CD4-positive, alpha-beta T cell treated with Interleukin-4 for 1 hour (primary cell): Measurements from ENCODE around the gene CIAO2B.
A peak's percentile ranks its signal among the peaks of the same experiment; 100 is the strongest.
"Not testable (repeated sequence)": the region's sequence is repeated elsewhere in the genome, so short reads cannot be mapped to it uniquely, and the experiment has no call there.

Experiments
- DNase-seq, 2 donors: peaks; one replicate each; pipeline ENCODE4 v3.0.0-alpha.2; 2020 to 2022

The CIAO2B gene

DNA sequence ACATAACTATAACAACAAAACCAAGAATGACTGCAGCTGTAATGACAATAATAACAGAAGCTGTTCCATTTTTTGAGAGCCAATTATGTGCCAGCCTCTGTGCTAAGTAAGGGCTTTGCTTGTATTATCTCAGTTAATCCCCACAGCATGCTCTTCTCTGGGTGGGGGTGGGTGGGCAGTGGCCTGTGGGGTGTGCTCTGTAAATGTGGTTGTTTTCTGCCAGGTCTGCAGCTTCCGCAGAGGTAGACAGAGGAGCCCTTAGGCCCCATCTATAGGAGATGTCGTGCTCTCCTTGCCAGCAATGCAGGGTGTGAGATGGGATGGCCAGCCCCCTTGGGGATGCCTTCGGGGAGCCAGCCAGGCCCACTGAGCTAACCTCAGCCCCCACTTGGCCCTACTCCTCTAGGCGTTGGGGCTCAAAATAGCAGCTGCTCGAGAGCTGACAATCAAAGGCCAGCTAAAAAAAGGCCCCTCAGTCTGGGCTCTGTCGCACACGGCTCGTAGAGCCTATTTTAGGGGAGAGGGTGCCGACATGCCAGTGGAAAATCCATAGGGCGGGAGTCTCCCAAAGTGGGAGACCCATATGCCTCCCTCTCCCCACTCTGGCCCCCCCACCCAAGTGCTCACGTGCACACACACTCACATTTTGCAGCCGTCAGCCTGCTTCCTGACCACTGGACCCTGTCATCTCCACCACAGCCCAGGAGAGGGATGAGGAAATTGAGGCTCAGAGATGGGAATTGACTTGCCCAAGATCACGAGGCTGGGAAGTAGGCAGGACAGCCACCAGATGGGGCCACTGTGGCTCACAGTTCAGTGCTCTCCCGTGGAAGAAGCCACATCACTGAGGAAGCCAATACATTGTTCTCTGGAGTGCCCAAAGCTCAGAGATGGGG lies 31.3 kb downstream of the CIAO2B start:
- no peak for DNase-seq

DNA sequence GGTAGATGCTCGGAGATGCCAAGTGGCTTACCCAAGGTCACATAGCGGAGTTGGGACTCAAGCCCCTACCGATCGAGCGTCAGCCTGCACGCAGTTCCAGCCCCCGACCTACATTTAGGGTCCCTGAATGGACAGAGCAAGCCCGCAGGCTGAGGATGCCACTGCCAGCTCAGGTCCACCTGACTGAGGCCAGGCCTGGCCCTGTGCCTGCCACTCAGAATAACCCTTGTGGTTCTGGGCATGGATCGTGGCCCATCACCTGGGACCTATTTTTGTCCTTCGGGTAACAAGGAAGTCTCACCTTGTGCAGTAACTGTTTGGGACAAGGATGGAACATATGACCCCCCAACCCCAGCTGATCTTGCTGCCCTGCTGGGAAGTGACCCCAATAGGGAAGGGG lies 32.6 kb downstream of the CIAO2B start:
- no peak for DNase-seq

DNA sequence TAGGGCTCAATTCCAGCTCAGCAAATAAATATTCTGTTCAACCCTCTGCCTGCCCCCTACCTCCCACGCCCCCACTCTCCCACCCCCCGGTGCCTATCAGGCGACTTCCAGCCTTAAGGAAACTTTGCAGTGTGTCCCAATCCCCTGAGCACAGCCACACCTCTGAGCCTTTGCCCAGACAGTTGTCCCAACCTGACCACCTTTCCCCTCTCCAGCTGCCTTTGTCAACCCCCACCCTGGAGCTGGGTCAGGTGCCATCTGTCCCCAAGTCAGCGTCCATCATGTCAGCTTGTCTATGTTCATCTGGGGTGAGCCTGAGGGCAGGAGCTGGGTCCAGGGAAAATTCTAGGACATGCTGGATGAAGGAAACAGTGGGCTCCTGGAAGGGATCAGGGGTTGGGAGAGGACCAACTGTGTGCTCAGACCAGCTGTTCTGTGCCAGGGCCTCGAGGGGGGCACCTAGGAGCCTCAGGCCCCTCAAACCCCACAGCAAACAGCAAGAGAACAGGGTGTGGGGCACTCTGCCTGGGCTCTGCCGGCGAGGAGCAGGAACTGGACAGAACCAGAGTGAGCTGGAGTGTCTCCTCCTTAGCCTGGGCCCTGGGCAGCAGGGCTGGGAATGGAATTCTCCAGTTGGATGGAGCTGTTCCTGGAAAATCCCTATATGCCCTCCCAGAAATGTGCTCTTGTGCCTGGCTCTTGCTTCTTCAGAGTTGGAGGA lies 33.3 kb downstream of the CIAO2B start:
- DNase-seq = no peak

DNA sequence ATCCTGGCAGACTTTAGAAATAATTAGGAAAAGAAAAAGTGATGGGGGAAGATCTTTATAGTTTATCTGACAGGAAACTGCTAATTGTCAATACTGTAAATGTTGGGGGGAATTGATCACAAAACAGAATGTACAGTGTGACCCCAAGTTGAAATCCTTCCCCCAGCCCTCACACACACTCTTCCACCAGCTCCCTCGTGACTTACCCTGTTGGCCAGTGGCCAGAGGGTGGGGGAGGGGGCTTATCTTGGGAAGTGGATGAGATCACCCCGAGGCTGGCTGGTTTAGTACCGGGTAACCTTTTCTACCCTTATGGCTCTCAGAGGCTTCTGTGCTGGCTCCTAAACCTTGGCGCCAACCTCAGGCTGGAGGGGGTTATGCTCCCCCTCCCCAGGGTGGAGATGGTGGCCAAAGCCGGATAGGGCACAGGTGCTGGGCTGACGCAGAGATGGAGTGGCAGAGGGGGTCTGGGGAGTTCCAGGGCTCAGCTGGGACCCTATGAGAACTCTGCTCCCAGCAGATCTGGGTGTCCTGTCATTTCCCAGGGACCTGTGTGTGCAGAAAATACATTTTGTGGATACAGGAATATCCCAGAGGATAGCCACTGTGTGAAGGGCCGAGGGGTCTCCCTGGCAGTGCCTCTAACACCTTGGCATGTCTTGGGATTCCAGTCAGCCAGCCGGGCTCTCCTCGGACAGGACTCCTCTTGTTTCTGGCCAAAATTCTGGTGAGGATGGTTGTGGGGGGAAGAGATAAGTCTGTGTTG lies 34.1 kb downstream of the CIAO2B start:
- no peak for DNase-seq

DNA sequence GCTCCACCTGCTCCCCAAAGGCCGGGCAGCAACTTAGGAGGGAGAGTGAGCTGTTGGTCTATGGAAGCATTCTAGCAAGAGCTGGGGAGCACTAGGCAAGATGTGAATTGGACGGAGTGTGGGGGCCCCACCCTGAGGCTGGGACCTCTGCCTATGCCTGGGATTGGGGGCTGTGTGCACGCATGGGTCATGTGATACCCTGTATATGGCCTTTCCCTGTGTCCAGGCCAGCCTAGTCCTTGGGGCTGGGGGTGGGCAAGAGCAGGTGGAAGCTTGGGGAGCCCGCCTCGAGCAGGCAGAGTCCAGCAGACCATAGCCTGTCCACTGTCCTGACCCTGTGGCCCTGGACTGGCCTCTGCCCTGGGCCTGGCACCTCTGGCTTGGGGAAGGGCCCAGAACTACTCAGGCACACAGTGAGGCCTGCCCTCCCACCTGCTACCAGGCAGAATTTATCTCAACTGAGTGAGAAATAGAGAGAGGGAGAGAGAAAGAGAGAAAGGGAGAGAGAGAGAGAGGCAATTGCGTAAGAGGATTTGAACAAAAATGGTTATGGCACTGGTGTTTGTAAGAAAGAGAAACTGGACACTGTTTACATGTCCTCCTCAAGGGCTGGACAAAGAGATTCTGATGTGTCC lies 34.8 kb downstream of the CIAO2B start:
- DNase-seq = no peak

DNA sequence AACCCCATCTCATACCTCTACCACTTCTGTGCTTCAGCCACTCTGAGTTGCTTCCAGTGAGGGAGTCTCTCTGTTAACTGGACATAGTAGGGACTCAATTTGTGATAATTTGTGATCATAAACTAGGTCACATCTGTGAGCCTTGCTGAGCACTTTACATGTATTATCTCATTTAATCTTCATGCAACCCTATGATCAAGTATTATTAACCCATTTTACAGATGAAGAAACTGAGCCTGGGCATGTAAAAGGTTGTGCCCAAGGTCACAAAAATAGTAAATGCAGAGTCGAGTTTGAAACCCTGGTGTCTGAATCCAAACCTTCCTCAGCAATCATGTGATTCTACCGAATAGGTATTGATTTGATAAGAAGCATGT lies 35.3 kb downstream of the CIAO2B start:
- DNase-seq = no peak

DNA sequence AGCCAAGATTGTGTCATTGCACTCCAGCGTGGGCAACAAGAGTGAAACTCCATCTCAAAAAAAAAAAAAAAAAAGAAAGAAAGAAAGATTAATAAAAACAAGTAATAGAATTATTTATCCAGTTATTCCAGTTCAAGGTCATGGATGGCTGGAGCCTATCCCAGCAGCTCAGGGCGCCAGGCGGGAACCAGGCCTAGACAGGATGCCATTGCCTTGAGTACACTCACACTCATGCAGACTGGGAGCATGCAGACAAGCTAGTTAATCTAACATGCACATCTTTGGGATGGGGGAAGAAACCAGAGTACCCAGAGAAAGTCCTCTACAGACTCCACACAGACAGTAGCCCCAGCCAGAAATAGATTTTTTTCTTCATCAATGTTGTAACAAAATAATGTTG lies 36.0 kb downstream of the CIAO2B start:
- DNase-seq = no peak

DNA sequence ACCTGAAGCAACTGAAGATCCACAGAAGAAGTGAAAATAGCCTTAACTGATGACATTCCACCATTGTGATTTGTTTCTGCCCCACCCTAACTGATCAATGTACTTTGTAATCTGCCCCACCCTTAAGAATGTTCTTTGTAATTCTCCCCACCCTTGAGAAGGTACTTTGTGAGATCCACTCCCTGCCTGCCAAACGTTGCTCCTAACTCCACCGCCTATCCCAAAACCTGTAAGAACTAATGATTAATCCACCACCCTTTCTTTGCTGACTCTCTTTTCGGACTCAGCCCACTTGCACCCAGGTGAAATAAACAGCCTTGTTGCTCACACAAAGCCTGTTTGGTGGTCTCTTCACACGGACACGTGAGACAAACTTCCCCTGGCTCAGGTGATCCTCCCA lies 37.5 kb downstream of the CIAO2B start:
- DNase-seq = not testable (repeated sequence)

DNA sequence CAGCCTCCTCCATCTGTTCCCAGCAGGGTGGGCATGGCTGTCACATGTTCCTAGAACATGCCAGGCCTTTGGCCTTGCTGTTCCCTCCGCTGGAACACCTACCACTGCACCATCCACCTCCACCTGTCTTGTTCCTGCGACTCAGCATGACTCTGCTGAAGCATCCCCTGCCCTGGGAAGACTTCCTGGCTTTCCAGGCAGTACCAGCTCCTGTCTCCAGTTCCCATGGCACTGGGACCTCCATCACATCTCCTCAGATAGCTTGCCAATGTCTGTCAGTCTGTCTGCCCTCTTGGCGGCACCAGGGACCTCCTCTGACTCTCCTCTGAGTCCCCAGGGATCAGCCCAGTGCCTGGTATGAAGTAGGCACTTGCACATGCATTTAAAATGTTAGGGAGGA lies 38.2 kb downstream of the CIAO2B start:
- no peak for DNase-seq

DNA sequence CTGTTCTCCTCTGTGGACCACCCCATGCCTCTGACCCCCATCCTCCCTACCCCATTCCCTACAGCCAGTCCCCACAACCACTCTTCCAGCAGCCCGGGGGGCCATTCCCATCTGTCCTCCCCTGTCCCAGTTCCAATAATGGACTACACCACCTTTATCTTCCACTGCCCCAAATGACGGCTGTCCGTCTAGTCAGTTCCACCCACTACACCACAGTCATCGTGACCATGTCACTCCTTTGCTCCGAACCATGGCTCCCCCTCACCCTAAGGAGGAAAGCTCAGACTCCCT lies 38.6 kb downstream of the CIAO2B start:
- no peak for DNase-seq

DNA sequence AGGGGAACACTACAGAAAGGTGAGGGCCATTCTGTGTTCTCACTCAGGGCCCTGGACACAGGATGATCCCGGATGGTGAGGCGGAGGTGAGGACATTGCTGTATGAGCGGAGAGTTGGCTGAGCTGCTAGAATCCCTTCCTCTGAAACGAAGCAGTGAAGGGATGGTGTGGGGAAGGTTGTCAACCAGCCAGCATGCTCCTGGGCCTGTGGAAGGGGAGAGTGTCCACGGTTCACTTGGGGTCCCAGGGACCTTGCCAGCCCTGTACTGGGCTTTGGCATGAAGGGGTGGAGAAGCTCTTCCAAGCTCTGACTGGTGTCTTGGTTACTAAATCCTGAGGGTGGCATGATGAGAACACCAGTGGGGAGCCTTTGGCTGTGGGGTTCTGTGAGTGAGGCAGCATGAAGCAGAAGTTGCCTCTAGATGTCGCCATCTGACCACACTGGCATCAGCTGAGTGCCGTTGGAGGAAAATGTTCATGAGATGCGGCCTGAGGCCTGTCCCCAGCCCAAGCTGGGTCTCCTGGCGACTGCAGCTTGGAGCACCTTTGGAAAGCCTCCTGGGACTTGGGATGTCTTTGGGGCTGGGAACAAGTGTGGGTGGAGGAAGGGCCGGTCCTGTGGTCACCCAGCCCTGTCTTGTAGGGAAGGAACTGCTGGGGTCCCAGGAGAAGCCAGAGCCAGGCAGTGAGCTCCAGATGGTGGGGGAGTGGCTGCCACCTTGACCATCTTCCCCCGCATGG lies 39.1 kb downstream of the CIAO2B start:
- DNase-seq = peak; percentile 64 to 68

DNA sequence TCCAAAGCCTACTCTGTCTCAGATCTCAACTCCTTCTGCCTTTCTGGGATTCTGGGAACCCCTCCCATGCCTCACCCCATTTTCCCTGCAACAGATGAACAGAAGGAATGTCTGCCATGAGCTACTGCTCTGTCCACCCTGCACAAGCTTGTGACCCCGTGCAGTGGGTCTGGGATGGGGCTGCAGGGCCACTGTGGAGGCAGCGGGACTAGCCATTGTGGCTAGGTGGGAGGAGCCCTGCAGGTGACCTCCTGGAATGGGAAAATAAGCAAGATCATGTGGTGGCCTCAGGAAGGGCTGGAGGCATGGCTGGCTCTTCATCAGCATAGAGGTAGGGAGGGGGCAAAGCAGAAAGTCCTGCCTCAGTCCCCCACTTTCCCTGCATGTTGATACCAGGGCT lies 40.1 kb downstream of the CIAO2B start:
- no peak for DNase-seq

DNA sequence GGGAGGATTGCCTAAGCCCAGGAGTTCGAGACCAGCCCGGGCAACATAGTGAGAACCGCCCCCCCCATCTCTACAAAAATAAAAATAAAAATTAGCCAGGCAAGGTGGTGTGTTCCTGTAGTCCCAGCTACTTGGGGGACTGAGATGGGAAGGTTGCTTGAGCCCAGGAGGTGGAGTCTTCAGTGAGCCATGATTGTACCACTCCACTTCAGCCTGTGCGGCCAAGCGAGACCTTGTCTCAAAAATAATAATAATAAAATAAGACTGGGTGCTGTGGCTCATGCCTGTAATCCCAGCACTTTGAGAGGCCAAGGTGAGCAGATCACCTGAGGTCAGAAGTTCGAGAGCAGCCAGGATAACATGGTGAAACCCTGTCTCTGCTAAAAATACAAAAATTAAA lies 42.4 kb downstream of the CIAO2B start:
- no peak for DNase-seq

DNA sequence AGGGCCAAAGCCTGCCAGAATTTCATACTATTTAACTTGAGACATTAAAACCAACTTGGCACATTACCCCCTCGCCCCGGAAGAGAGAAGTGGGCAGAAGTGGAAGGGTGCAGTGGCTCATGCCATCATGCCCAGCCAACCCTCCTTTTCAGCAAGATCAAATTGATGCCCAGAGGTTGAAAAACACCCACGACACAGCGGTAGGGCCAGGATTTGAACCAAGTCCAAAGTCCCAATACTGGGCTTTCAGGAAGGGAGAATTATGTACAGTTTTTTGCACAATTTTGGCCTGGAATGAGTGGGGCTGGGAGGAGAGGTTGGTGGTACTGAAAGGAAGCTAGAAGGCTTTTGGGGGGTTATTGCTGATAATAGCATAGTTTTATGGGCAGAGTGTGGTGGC lies 42.8 kb downstream of the CIAO2B start:
- DNase-seq = no peak

DNA sequence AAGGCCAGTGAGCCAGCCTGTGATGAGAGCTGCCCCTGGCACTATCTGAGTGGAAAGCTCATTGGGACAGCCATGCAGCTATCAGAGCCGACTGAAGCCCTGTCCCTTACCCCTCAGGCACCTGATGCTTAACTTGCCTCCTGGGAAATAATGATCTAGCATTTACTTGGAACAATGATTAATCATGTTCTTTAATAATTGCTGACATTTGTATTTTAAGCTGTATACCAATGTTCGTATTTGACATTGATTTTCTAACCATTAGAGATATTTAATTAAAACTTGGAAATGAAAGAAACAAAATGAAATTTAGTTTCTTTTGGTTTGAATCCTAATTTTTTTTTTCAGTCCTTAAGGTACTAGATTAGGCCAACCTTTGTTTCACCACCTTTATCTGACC lies 43.4 kb downstream of the CIAO2B start:
- no peak for DNase-seq

DNA sequence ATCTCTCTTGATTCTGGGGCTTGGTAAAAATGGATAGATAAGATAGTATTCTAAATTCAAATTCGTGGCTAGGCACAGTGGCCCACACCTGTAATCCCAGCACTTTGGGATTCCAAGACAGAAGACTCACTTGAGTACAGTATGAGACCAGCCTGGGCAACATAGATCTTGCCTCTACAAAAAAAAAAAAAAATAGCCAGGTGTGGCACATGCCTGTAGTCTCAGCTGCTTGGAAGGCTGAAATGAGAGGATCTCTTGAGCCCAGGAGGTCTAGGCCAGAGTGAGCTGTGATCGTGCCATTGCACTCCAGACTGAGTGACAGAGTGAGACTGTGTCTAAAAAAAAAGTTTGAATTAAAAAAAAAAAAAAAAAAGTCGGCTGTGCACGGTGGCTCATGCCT lies 44.6 kb downstream of the CIAO2B start:
- DNase-seq = no peak

DNA sequence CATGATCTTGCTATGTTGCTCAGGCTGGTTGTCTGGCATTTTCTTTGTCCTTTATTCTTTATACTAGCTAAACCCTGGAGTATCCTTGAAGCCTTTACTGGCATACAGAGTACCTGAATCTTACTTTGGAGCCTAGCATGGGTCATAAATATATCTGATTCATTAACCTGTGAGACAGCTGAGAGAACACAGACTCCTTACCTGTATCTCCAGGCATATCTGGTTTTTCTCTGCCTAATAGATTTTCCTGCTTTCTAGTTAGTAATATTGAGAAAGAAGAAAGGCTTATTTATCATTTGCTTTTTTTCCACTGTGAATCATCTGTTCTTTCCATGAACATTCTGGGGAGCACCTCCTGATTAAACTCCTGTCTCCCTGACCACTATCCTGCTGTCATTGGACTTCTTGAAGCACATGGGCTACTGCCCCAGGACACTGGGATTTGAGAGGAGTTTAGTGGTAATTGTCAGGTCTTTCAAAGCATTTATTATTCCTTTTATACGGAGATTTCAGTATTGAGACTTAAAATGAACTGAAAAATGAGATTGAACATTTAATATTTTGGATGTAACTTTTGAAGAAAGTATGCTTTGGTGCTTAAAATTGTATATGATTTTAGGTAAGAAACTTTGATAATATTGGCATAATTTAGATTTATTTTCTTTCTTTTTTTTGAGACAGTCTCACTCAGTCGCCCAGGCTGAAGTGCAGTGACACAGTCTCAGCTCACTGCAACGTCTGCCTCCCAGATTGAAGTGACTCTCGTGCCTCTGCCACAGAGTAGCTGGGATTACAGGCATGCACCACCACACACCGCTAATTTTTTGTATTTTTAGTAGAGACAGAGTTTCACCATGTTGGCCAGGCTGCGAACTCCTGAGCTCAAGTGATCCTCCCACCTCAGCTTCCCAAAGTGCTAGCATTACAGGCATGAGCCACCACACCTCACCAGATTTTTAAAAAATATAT lies 45.3 kb downstream of the CIAO2B start:
- no peak for DNase-seq

DNA sequence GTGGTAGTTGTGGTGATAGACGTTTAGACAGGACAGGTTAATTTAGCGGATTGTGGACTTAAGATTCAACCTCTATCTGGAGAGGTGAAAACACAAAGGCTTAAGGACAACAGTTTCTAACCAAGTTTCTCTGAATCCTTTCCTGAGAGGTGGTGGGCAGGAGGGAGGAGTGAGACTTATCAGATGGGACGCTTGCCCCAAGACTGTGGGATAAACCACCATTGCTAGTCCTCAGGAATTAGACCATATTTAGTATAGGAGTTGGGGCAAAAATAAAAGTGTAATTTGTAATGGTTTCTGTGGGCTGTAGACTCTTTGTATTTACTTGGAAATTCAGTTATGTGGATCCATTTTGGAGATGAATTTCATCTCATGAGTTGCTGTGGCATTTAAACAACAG lies 47.3 kb downstream of the CIAO2B start:
- DNase-seq = no peak

DNA sequence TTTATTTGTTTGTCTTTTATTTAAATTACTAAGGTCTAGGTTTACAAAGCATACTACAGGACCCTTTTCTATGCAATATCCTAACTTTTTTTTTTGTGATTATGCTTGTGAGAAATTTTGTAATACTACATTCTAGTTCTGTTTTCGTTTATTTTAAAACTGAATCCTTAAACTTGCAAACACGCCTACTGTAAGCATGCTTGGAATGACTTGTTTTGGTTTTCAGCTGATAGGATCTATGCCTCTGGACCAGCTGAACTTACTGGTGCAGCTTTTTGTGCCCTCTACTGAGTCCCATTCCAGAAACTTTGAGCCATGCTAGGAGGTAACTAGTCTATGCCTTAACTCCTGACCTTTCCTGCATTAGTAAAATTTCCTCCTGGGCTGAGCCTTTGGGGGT lies 47.9 kb downstream of the CIAO2B start:
- DNase-seq = no peak

DNA sequence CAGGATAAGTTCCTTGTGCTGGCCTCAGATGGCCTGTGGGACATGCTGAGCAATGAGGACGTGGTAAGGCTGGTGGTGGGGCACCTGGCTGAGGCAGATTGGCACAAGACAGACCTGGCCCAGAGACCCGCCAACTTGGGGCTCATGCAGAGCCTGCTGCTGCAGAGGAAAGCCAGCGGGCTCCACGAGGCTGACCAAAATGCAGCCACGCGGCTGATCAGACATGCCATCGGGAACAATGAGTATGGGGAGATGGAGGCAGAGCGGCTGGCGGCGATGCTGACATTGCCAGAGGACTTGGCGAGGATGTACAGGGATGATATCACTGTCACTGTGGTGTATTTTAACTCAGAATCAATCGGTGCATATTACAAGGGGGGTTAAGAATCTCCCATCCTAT lies 48.7 kb downstream of the CIAO2B start:
- DNase-seq = no peak

DNA sequence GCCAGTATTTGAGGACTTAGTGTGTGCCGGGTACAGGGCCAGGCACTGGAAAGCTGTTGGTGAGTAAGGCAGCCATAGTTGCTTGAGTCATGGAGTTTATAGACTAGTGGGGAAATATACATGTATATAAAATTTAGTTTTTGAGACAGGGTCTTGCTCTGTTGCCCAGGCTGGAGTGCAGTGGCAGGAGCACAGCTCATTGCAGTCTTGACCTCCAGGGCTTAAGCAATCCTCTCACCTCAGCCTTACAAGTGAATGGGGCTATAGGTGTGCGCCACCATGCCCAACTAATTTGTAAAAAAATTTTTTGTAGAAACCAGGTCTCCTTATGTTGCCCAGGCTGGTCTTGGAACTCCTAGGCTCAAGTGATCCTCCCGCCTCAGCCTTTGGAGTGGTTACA lies 51.5 kb downstream of the CIAO2B start:
- no peak for DNase-seq
